Measurements from ENCODE around the gene GCAT. TPM values are rescaled to one million over a fixed set of nuclear protein-coding genes. Genes with fewer than 3 reads are reported as not detected.

GCAT gene
- total and polyA plus RNA-seq, 2 of the 4 experiments (the other 2 are of a cell fraction) = 20.6 to 32.3 TPM

- no CpG with 5 or more reads among the region's 2 CpGs for WGBS, 2 experiments (ENCODE audit: extremely low coverage in 2 of 2, insufficient read length in 1 of 2)
These were observed 38.7 kb downstream of the GCAT start for GRCh38 chr22:37846433-37846832.

More at GRCh38 chr22:37846433-37846832, 38.7 kb downstream of the GCAT start:
- H3K14ac ChIP-seq (replicated peaks; ENCODE audit: low read depth, low read length) = no peak overlapping the region
- in situ Hi-C loops (cut with MboI; ENCODE audit: low sequenced_read_pairs) = no loop called here
- no peak overlapping the region for H3K9ac ChIP-seq (ENCODE audit: low read depth, low read length)
- DNase-seq = no peak
- ATAC-seq (ENCODE audit: low read depth) = no peak
- no peak overlapping the region for H3K18ac ChIP-seq (ENCODE audit: low read depth, low read length)
- peaks cover 2% of the 10 kb centered on the region; the same call in 1 of the 2 replicates for H3K4me1 ChIP-seq (ENCODE audit: control insufficient read depth, insufficient read depth, low read length)
- H2AK9ac ChIP-seq (replicated peaks; ENCODE audit: low read depth, low read length, poor library complexity) = no peak overlapping the region
- H3K4me3 ChIP-seq (ENCODE audit: insufficient read depth, low read depth, low read length) = no peak overlapping the region
- intact Hi-C loops (cut with micrococcal nuclease) = no loop called here
- H4K20me1 ChIP-seq (ENCODE audit: insufficient read depth, low read length) = peaks cover 10% of the 10 kb centered on the region
- no peak overlapping the region for H2BK120ac ChIP-seq (ENCODE audit: low read depth, low read length)
- no peak overlapping the region for H2AK5ac ChIP-seq (ENCODE audit: low read depth, low read length)
- no peak overlapping the region for H3K27ac ChIP-seq (ENCODE audit: insufficient read depth, low read length)
- no peaks in the 10 kb centered on the region for H3K27me3 ChIP-seq (ENCODE audit: control insufficient read depth, insufficient read depth, low read length)
- H3K23ac ChIP-seq (ENCODE audit: low read depth, low read length) = no peak overlapping the region
- dilution Hi-C loops (cut with HindIII; ENCODE audit: low sequenced_read_pairs, unreplicated experiment) = no loop called here
- H3K56ac ChIP-seq (ENCODE audit: extremely low read depth, insufficient read depth, low read length) = no peak overlapping the region
- BruUV-seq (replicated peaks) = no TSS peak
- ChIA-PET POLR2A (ENCODE audit: unreplicated experiment) (no interaction called here), CTCF (interaction anchor here (1.0 kb wide), 1 partner anchor 17 kb away, joined by 7 read pairs; no protein-coding TSS in a partner anchor)
- no peak overlapping the region for H2BK20ac ChIP-seq (ENCODE audit: low read depth, low read length)
- no peak overlapping the region for H2BK5ac ChIP-seq (ENCODE audit: low read depth, low read length, poor library complexity, severe bottlenecking)
- no peak overlapping the region for H4K8ac ChIP-seq (ENCODE audit: low read depth in 2 of 2, low read length in 2 of 2)
- TF ChIP-seq MXI1 (IDR thresholded peaks at IDR 0.05; ENCODE audit: borderline replicate concordance, low read depth, low read length) (no peak), MAFK (IDR thresholded peaks at IDR 0.05; ENCODE audit: low read depth, low read length) (no peak), RFX5 (IDR thresholded peaks at IDR 0.05; ENCODE audit: low read depth, low read length) (no peak), CEBPB (IDR thresholded peaks at IDR 0.05; ENCODE audit: low read depth, low read length) (no peak), RCOR1 (IDR thresholded peaks at IDR 0.05; ENCODE audit: insufficient replicate concordance, low read length) (no peak), CTCF (conservative IDR thresholded peaks at IDR 0.05; ENCODE audit: low read depth, low read length) (no peak), NFE2L2 (IDR thresholded peaks at IDR 0.05; ENCODE audit: low read depth, low read length) (no peak), FOS (IDR thresholded peaks at IDR 0.05; ENCODE audit: low read depth, low read length) (no peak), POLR2A (IDR thresholded peaks at IDR 0.05; ENCODE audit: low read depth, low read length) (no peak), MAZ (IDR thresholded peaks at IDR 0.05; ENCODE audit: borderline replicate concordance, low read depth, low read length) (no peak), BHLHE40 (IDR thresholded peaks at IDR 0.05; ENCODE audit: low read depth, low read length) (no peak)
- H3K79me1 ChIP-seq (ENCODE audit: low read depth in 1 of 2, low read length in 2 of 2) = peaks cover 33 to 54% of the 10 kb centered on the region in 2 experiments
- no peaks in the 10 kb centered on the region for H3K9me3 ChIP-seq (ENCODE audit: control insufficient read depth, insufficient read depth, low read length)
- no peak overlapping the region for H2BK15ac ChIP-seq (ENCODE audit: low read depth, low read length)
- no peak overlapping the region for H2AFZ ChIP-seq (replicated peaks; ENCODE audit: low read length, poor library complexity)
- H3K9me1 ChIP-seq (ENCODE audit: insufficient read depth, low read length) = peaks cover 4% of the 10 kb centered on the region; the same call in 1 of the 2 replicates
- H3K4ac ChIP-seq (ENCODE audit: low read depth, low read length) = no peak overlapping the region
- H3K36me3 ChIP-seq (ENCODE audit: control insufficient read depth, insufficient read depth, low read length) = peaks cover 4% of the 10 kb centered on the region
- H4K5ac ChIP-seq (ENCODE audit: low read depth, low read length) = no peak overlapping the region
- H4K91ac ChIP-seq (ENCODE audit: insufficient read depth, low read depth, low read length) = no peak overlapping the region
- no peak overlapping the region for H3K4me2 ChIP-seq (ENCODE audit: low read depth, low read length)

Data from IMR-90 (cell line).